SK-N-MC (cell line): ENCODE data around the gene FLNB.

Source experiments
- DNase-seq: peaks from one replicate; pipeline ENCODE4 v3.0.0-alpha.2; 2011; ENCODE audit warnings: low read depth, low spot score
- H3K27ac ChIP-seq: fragments of 200-600 bp; sonication (generic); 2 replicates; pipeline ENCODE4 v1.5.1; 2016; ENCODE audit warnings: mixed run types
- H3K36me3 ChIP-seq: fragments of 200-600 bp; sonication (generic); 2 replicates; pipeline ENCODE4 v1.6.1; 2017; ENCODE audit warnings: antibody characterized with exemption, low read length, mixed read lengths; ENCODE audit not compliant: insufficient read depth
- H3K4me3 ChIP-seq: fragments of 200-600 bp; sonication (generic); 2 replicates; pipeline ENCODE4 v1.5.1; 2016
- H3K9ac ChIP-seq: fragments of 200-600 bp; sonication (generic); 2 replicates; pipeline ENCODE4 v1.8.0; 2017; ENCODE audit warnings: mixed run types, mixed read lengths; ENCODE audit not compliant: insufficient read length
- H3K9me3 ChIP-seq: fragments of 200-600 bp; sonication (generic); 2 replicates; pipeline ENCODE4 v1.6.1; 2017; ENCODE audit warnings: low read depth, mild to moderate bottlenecking, antibody characterized with exemption, low read length, moderate library complexity, mixed read lengths
- EZH2 ChIP-seq: fragments of 200-600 bp; sonication (generic); IDR thresholded peaks from one replicate; pipeline ENCODE4 v1.6.1; 2017; ENCODE audit warnings: antibody characterized with exemption
- FOXP2 ChIP-seq: optimal IDR thresholded peaks from 2 replicates; pipeline ENCODE3; 2011; ENCODE audit warnings: mild to moderate bottlenecking, moderate library complexity; ENCODE audit not compliant: insufficient read depth; ENCODE audit errors: extremely low read length, control extremely low read depth
- POLR2AphosphoS5 ChIP-seq: IDR thresholded peaks from 2 replicates; pipeline ENCODE4 v1.6.1; 2012; ENCODE audit warnings: mild to moderate bottlenecking, low read depth, low read length, borderline replicate concordance

The FLNB gene

DNA sequence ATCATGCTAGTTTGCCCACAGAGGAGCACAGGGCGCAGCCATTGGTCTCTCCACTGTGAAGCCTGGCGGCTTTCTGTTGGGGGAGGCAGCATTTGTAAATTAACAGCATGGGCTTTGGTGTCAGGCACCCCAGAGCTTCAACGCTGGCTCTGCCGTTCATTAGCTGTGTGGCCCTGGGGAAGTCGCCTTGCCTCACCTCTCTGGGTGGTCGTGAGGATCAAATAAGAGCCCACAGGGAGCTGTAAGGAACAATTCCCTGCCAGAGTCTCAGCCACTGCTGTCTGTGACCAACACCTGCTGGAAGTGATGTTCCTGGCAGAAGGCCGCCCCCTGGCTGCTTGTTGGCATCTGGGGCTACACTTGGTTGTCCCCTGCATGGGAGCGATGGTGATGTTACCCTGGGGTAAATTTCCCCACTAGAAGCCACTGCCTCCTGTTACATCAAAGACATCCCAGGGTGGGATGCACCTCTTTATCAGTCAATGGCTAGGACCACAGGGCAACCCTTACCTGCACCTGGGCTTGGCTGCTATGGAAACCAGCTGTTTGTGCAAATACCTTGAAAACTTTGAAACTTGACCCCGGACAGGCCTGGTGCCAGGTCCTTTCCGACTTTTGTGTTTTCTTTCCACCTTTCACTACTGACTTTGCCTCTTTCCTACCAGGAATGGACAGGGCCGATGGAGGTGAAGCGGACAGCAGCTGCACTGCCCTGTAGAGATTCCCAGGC, 165.6 kb downstream of the FLNB start:
- no peak overlapping the region for H3K27ac ChIP-seq
- H3K36me3 ChIP-seq, result no peaks in the 10 kb centered on the region

DNA sequence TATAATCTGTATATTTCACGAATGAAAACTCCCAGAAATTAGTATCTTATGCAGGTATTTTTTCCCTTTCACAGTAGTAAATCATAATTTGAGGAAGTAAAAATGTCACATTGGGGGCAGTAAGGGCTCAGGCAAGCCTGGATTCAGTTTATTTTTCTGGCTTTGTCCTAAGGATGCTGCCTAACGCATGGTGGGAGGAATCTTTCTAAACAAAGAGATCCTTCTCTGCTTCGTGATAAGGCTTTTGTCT, 166.9 kb downstream of the FLNB start:
- no peak for TF ChIP-seq EZH2
- no peak for DNase-seq
- Histone ChIP-seq H3K4me3 (no peak overlapping the region), H3K27ac (peak overlapping the region; percentile 75; the same call in 1 of the 2 replicates), H3K36me3 (no peaks in the 10 kb centered on the region), H3K9me3 (no peaks in the 10 kb centered on the region), H3K9ac (no peak overlapping the region)

More for the DNA sequence above, 165.6 kb downstream of the FLNB start:
- DNase-seq, result no peak
- Histone ChIP-seq H3K4me3 (no peak overlapping the region), H3K9me3 (no peaks in the 10 kb centered on the region), H3K9ac (no peak overlapping the region)
- TF ChIP-seq EZH2 (no peak), FOXP2 (no peak), POLR2AphosphoS5 (no peak)

DNA sequence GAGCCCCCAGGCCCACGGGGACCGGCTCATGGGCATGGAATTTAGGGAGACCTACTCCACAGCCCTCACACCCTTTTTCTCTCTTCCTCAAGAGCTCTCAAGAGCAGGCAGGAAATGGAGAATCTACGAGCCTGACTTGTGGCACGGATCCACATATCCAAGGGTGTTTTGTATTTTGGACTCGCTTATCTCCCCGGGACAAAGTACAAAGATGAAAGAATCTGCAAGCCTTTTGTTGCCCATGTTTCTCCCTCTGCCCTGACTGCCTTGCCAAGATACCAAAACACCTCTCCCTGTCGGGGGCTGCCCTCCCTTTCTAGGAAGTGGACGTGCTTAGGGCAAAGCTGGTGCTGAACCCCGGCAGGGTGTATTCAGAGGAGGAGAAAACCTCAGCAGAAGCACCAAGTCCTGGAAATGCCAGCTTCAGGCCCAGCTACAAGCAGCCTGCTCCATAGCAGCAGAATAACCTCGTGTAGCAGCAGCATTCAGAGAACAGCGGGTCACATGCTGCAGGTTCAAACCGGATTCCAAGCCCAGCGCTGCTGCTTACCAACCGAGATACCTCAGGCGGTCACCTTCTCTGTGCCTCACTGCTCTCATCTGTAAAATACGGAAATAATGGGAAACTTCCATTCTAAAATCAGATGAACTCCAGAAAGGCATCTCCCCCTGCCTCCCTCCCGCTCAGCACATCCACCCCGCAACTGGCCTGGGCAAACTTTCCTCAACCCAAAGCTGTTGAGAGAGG, 167.4 kb downstream of the FLNB start:
- no peak overlapping the region for H3K9ac ChIP-seq
- H3K36me3 ChIP-seq, result no peaks in the 10 kb centered on the region
- TF ChIP-seq FOXP2 (no peak), POLR2AphosphoS5 (no peak), EZH2 (no peak)
- H3K9me3 ChIP-seq, result no peaks in the 10 kb centered on the region
- no peak overlapping the region for H3K4me3 ChIP-seq
- H3K27ac ChIP-seq, result peak overlapping the region; percentile 75; the same call in 1 of the 2 replicates
- no peak for DNase-seq

DNA sequence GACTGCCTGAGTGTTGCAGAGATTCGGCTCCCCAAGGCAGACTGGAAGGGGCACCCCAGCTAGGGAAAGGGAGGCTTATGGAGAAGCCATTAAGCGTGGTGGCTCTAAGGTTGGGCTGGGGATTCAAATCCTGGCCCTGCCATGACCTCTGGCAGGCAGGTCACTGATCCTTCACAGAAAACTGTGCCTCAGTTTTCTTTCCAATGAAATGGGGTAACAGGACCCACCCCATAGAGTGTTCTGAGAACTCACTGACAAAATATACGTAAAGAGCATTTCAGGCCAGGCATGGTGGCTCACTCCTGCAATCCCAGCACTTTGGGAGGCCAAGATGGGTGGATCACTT, 167.9 kb downstream of the FLNB start:
- no peak overlapping the region for H3K4me3 ChIP-seq
- TF ChIP-seq EZH2 (no peak), POLR2AphosphoS5 (no peak), FOXP2 (no peak)
- DNase-seq, result no peak
- H3K9ac ChIP-seq, result no peak overlapping the region
- H3K36me3 ChIP-seq, result no peaks in the 10 kb centered on the region
- no peak overlapping the region for H3K27ac ChIP-seq
- no peaks in the 10 kb centered on the region for H3K9me3 ChIP-seq

DNA sequence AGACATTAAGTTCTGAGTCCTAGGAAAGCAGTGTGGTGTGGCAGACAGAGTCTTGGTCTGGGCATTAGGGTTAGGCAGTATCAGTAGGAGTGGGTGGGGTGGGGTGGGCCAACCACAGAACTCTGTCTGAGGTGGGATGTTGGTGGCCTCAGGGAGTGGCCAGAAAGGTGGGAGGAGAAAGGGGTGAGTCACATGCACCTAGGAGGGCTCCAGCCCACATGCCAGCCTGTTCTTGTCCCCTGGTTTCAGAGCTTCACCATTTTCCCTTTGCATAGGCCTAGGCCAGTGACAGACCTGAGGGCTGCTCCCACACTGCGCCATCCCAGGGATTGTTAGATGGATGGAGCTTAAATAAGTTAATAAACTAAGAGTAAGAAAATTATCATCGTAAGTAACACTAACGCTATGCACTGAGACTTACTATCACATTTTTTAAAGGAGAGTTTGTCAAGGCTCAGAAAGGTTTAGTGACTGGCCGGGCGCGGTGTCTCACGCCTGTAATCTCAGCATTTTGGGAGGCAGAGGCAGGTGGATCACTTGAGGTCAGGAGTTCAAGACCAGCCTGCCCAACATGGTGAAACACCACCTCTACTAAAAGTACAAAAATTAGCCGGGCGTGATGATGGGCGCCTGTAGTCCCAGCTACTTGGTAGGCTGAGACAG, 168.7 kb downstream of the FLNB start:
- no peak overlapping the region for H3K9ac ChIP-seq
- H3K4me3 ChIP-seq, result no peak overlapping the region
- DNase-seq, result no peak
- no peak for TF ChIP-seq EZH2
- no peak for TF ChIP-seq POLR2AphosphoS5
- TF ChIP-seq FOXP2, result no peak
- no peaks in the 10 kb centered on the region for H3K36me3 ChIP-seq
- no peak overlapping the region for H3K27ac ChIP-seq
- no peaks in the 10 kb centered on the region for H3K9me3 ChIP-seq

DNA sequence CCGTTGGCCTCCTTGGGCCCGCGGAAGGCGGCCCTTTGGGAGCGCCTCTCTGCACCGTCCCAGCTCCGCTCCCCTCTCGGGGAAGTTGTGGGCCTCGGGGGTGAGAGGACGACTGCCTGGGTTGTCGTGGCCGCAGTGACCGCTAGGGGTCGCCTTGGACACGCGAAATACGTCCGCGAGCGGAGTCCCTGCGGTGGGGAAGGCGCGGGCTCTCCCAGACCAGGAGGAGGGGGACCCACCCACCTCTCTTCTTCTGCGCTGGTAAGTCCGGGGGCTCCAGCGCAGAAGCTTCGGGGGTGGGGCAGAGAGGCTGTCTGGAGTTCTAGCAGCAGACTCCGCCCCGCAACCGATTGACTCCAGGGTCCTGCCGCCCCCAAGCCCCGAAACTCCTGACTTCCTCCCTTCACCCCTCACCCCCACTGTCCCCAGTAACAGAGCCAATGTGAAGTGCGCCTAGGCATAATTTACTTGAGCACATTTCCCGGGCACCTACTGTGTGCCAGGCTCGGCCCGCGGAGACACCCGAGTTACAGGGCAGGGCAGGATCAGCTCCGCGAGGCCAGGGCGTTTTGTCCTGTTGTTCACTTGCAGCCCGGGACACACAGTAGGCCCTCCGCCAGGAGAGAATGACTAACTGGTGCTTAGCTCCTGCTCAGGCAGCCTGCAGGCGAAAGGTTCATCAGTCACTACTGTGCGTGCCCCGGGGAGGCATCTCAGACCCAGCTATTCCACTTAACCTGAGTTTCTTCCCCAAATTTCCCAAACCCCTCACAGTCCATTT, 169.7 kb downstream of the FLNB start:
- TF ChIP-seq FOXP2, result no peak
- TF ChIP-seq POLR2AphosphoS5, result no peak
- Histone ChIP-seq H3K4me3 (no peak overlapping the region), H3K36me3 (no peaks in the 10 kb centered on the region), H3K27ac (no peak overlapping the region), H3K9me3 (no peaks in the 10 kb centered on the region), H3K9ac (no peak overlapping the region)
- DNase-seq, result no peak

DNA sequence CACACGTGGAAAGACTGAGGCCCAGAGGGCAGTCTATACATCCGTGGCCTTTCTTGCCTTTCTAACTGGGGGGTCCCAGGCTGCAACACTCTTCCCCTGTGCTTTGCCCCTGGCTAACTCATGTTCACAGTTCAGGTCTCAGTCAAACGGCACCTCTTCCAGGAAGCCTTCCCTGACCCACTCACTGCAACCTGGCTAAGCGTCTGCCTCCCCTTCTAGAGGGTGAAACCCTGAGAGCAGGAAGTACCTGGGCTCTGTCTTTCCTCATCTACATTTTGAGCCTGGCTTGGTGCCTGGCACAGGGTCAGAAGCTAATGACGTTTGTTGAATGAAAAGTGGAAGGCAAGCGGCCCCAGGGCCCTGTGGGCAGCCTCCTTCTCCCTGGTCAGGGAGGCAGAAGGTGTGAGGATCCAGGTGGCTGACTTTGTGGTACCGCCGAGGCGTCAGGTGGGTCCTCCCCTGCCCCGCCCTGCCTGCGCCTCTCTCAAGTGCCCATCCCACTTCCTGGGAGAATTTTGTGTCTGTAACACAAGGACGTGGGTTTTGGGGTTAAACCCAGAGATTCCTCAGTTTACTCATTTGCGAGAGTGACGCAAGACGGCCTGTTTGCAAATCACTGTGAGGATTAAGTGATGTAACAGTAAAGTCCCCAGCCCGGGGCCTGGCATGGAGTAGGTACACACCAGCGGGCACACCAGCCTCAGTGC, 170.5 kb downstream of the FLNB start:
- TF ChIP-seq POLR2AphosphoS5 (no peak), EZH2 (no peak), FOXP2 (no peak)
- Histone ChIP-seq H3K36me3 (no peaks in the 10 kb centered on the region), H3K27ac (no peak overlapping the region), H3K9me3 (no peaks in the 10 kb centered on the region), H3K4me3 (no peak overlapping the region), H3K9ac (no peak overlapping the region)
- DNase-seq, result no peak

DNA sequence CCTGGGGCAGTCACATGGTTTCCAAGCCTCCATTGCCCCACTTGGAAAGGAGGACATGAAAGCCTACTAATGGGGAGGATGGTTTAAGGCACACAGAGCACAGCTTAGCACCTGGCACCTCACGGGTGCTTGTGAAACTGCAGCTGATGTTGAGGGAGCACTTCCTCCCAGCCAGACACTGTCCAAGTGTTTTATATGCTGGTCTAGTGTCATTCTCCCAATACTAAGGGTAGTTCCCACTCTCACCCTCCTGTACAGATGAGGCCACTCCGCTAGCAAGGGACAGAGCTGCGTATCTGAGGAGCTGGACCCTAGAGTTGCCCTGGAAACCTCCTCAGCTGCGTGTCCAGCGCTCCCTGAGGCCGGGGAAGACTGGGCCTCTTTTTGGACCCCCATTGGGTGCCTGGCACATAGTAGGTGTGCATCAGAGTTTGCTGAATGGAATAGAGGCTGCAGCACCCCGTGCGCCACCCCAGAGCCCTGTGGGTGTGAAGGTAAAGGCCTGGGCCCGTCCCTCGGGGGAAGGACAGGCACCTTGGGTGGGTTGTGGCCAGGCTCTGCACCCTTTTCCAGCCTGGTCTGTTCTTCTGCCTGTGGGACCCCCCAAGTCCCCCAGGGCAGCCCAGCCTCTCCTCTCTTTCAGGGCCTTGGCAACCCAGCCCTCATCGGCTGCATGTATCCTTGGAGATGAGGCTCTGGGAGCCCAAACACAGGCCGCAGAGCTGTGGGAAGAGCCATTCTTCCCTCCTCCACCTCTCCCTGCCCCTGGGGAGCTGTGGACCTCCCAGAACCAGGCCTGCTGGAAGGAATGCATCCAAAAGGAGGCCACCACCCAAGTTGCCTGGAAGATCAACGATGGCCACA, 171.2 kb downstream of the FLNB start:
- Histone ChIP-seq H3K4me3 (no peak overlapping the region), H3K27ac (no peak overlapping the region), H3K9ac (no peak overlapping the region), H3K36me3 (no peaks in the 10 kb centered on the region), H3K9me3 (no peaks in the 10 kb centered on the region)
- TF ChIP-seq POLR2AphosphoS5, result no peak
- no peak for TF ChIP-seq FOXP2
- TF ChIP-seq EZH2, result no peak
- no peak for DNase-seq
